Stimulated activated CD8-positive, alpha-beta memory T cell treated with anti-CD3 and anti-CD28 coated beads, Interleukin-2, amount 100 ng/mL, for 1 hour (primary cell): ENCODE results near the gene PHF11.
"Not testable (repeated sequence)": the region's sequence is repeated elsewhere in the genome, so short reads cannot be mapped to it uniquely, and the experiment has no call there.

Experiments used
- DNase-seq, 2 donors: peaks; one replicate each; pipeline ENCODE4 v3.0.0-alpha.2; 2020; ENCODE audit warnings: low read depth in 2 of 2

The PHF11 gene

GRCh38 chr13:49546561-49546960 is 50.8 kb downstream of the PHF11 start:
- DNase-seq, result no peak

GRCh38 chr13:49549289-49549688 is 53.5 kb downstream of the PHF11 start:
- no peak for DNase-seq

DNA sequence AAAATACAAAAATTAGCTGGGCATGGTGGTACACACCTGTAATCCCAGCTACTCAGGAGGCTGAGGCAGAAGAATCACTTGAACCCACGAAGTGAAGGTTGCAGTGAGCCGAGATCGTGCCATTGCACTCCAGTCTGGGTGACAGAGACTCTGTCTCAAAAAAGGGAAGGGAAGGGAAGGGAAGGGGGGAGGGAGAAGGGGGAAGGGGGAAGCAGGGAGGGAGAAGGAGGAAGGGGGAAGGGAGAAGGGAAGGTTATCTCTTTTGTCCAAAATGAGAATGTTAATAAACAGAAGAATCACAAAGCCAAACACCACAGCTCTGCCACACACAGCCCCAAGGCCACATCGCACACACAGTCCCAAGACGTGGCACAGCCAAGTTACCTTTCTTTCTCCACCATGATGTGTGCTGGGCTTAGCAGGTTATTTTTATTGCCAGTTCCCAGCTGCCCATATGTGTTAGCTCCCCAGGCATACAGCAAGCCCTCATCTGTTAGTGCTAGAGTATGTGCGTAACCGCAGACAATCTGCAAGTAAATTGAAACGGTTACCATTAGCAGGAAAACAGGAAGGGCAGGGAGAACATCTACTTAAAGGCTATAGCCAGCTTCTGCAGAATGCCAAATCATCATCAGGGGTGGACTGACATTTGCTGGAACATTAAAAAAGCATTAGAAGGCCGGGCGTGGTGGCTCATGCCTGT is 55.3 kb downstream of the PHF11 start:
- no peak for DNase-seq

- no peak for DNase-seq
Measured at GRCh38 chr13:49553888-49554287, 58.1 kb downstream of the PHF11 start.

DNA sequence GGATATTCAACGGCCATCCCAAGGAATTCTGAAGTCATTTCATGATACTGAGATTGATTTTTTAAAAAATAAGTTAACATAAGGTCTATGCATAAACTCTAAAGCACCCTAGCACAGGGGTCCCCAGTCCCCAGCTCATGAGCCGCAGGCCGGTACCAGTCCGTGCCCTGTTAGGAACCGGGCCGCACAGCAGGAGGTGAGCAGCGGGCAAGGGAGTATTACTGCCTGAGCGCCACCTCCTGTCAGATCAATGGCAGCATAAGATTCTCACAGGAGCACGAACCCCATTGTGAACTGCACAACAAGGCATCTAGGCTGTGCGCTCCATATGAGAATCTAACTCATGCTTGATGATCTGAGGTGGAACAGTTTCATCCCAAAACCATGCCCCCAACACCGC is 58.6 kb downstream of the PHF11 start:
- DNase-seq, result no peak

- DNase-seq, result no peak
Measured at GRCh38 chr13:49559006-49559405, 63.3 kb downstream of the PHF11 start.

DNA sequence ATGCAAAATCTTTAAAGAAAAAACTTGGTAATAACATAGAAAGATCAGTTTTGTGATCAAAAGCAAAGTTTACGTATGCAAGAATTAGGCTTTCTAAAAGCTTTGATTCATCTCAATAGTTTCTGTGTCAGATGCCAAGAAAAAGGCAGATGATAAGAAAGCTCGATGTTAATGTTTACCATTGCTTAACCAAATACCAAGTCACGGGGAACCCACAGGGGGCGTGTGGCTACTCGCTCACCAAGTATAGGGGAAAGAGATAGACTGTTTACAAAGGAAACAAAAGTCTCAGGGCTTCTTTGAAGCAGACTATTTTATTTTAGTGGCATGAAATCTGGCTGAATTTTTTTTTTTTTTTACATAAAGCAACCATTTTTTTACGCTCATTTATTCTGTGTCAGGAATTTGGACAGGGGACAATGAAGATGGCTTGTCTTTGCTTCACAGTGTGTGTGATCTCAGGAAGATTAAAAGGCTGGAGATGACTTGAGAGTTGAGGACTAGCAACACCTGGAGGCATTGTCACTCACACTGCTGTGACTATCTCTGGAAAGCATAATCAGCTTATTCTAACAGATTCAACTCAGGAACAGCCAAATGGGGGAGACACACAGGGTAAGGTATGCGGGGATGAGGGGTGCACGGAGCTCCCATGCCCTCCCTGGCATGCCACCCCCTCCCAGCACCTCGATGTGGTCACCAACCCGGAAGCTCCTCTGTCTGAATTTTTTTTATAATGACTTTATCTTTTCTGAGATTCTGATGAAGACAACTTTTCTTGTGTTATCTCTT is 64.7 kb downstream of the PHF11 start:
- DNase-seq, result no peak

- DNase-seq, result no peak
Measured at GRCh38 chr13:49561062-49561410, 65.3 kb downstream of the PHF11 start.

- DNase-seq, result no peak
Measured at GRCh38 chr13:49563516-49563915, 67.8 kb downstream of the PHF11 start.

GRCh38 chr13:49565461-49565860 is 69.7 kb downstream of the PHF11 start:
- DNase-seq, result not testable (repeated sequence)

- DNase-seq, result no peak
Measured at GRCh38 chr13:49566461-49566860, 70.7 kb downstream of the PHF11 start.

GRCh38 chr13:49567491-49567890 is 71.7 kb downstream of the PHF11 start:
- DNase-seq, result no peak

GRCh38 chr13:49569993-49570689 is 74.4 kb downstream of the PHF11 start:
- no peak for DNase-seq

- no peak for DNase-seq
Measured at GRCh38 chr13:49571299-49572240, 75.8 kb downstream of the PHF11 start.
